ENCODE measurements around the gene TMEM126B.
"Not testable (repeated sequence)": the region's sequence is repeated elsewhere in the genome, so short reads cannot be mapped to it uniquely, and the experiment has no call there.

Gene TMEM126B

DNA sequence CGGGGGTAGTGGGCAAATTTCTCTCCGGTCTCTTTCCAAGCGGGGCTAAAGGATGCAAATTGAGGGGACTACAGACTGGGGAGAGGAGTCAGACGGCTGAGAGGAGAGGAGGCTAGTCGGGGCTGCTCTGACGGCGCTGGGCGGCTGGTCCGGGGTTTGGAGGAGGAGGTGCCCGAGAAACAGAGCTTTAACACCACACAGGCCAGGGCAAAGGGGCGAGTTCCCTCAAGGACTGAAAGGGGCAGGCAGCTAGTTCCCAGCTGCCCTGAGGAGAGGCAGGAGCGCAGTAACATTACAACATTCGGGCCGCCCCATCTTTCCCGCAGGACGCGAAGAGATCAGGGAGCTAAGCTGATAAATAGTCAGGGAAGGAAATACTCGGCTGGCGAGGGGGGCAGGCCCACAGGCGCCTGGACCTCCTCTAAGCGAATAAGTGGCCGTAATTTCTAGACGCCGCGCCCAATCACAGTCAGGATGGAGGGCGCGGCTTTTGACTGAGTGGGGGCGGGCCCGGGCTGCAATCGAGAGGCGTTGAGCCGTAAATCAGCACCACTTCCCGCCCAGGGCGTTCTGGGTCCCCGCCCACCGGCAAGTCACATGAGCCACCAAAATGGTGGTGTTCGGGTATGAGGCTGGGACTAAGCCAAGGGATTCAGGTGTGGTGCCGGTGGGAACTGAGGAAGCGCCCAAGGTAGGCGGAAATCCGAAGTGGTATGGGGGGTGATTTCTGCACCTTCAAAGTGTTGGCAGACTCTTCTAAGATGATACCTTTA lies at the start of gene TMEM126B:
Gene TMEM126B (plus strand): TSS at position 596 of the 773 bp plus-strand sequence. CDS start 15 bp downstream, at position 611.
- peak; percentile 88 for DNase-seq

DNA sequence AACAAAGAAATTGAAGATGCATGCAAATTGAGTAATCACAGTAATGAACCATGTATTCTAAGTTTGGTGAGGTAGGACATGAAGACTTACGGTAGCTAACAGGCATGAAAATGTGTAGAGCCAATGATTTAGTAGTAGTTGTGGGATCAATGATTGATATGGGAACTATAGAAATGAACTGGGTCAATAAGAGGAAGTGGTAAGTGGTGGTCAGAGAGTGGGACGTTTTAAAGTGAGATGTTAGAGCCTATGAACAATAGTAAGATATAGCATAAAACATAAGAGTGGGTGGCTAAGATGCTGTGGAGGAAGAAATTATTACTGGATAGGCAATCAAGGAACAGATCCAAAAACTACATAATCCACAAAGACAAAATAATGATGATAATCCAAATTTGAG lies 46.3 kb upstream of the TMEM126B start:
- no peak for DNase-seq

DNA sequence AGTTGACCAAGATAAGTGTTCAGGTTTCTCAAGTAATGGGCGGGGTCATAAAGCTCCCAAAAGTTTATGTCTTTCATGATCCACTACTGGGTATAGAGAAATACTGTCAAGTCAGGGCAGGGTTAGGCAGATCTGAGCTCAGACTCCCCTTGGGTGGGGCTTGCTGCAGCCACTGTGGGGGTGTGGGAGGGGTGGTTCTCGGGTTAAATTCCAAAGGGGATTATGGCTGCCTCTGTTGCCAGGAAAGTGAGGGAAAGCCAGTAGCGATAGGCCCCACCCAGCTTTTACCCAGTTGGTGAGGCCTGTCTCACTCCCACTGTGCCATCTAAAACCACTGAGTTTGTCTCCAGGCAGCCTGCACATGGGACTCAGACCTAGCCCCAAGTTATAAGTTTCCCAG lies 39.0 kb upstream of the TMEM126B start:
- no peak for DNase-seq

DNA sequence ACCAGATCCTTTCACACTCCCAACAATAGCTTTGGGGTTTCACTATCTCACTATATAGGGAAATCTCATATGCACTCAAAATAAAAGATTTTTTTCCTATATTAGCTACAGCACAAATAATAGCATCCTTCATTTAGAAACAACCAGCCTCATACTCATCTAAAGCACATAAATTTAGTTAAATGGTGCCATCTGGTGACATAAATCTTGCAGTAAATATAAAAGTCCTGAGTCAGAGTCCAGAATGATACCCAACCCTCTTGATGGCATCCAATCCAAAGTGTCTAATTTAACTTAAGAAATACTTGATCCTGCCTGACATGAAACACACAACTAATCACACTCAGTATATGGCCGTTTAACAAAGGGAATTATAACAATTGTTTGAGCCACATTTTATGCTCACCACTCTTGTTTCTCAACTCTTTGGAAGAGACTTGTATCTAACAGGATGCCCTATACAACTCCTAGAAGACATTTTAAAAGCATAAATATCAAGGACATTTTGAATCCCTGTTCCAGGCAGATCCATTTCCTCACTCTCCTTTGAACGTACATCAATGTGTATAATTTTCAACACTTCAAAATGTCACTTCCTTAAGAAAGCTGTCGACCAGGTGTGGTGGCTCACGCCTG lies 37.4 kb upstream of the TMEM126B start:
- no peak for DNase-seq

DNA sequence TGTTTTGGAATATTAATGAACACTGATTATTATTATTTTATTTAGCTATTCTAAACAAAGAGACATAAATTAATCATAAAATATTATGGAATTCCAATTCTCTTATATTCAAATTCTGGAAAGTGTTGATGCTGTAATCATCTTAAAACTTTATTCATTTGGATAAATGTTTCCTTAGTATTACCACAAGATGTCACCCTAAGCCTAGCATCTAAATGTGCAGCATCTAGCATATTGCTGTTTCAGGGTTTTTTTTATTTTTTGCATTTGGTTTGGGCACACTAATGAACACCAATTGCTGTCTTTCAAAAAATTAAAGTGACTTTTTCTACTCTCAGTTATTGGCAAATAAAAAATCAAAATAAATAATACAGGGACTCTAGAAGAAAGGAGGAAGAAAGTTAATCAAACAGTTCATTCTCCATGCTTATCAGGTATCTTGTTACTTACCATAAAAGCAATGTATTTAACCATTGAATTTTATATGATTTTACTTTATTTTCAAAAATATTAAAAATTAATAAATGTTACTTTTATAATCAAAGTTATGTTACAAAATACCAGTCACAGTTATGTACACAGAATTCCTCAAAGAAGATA lies 33.0 kb upstream of the TMEM126B start:
- DNase-seq = peak; percentile 6

DNA sequence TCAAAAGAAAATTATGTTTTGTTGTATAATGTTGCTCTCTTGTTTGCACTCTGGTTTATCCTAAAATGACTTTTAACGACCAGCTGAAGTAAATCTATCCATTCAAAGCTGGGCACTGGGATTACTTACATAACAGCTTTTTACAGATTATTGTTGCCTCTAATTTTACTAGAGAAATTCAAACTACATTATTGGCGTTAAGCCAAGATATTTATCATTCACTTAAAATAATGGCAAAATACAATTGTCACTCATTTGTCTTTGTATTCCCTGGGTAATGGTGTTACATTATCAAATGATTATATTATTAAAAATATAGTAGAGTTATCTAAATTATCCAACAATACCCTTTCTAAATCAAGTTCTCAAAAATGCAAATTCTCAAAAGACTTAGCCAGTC lies 31.5 kb upstream of the TMEM126B start:
- DNase-seq = no peak

DNA sequence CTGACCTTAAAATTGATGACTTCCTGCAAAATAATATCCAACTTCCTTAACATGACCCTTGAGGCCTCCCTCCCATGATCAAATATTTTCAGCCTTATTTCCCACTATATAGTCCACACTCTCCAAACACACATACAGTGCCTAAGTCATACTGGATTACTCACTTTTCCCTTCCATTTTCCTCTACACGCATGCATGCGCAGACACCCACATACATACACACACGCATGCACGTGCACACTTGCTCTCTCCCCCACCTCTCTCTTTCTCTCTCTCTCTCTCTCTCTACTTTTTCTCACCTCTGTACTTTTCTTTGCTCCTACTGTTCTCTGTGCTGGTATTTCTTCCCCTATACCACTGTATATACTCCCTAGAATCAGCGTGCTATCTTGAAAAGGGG lies 29.3 kb upstream of the TMEM126B start:
- DNase-seq = no peak

DNA sequence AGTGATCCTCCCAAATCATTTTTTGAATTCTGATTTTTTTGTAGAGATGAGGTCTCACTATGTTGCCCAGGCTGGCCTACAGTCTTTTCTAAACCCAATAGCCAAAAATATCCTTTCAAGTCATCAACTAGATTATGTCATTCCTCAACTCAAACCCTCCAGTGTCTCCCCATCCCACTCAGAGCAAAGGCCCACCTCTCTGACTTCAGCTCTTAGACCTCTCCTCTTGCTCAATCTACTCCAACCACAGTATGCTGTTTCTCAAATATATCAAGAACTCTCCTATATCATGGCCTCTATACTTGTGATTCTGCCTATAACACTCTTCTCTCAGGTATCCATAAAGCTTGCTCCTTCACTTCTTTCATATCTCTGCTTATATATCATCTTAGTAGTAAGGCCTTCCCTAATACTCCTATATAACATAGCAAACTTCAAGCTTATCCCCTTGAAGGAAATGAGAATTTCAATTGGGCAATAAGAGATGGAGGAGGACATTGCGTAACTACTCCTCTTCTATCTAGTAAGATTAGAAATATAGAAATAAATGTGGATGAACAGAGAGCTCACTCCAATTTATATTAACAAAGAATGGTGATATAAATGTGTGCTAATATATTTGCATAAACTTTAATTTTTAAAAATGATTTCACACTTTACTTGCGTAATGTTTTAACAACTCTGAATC lies 25.7 kb upstream of the TMEM126B start:
- DNase-seq = no peak

DNA sequence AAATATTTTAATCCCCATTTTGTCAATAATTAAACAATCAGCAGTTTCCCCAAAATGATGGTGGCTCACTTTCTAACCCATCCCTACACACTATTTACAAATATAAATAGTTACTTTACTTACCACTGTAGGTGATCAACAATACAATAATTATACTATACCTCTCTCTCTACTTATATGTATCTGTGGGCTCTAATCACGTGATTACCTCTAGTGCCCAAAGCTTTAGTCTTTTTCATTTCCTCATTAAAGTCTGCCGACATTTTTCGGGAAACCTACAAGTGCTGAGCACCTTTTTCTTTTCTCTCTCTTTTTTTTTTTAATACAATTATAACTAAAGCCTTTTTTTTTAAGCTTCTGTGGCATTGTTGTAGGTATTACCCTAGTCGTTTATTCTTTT lies 25.2 kb upstream of the TMEM126B start:
- DNase-seq = no peak

DNA sequence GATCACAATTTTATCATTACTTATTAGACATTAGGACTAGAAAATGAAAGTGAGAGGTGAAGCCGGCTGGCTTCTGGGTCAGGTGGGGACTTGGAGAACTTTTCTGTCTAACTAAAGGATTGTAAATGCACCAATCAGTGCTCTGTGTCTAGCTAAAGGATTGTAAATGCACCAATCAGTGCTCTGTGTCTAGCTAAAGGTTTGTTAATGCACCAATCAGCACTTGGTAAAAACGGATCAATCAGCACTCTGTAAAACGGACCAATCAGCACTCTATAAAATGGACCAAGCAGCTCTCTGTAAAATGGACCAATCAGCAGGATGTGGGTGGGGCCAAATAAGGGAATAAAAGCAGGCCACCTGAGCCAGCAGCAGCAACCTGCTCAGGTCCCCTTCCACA lies 22.2 kb upstream of the TMEM126B start:
- DNase-seq = not testable (repeated sequence)

DNA sequence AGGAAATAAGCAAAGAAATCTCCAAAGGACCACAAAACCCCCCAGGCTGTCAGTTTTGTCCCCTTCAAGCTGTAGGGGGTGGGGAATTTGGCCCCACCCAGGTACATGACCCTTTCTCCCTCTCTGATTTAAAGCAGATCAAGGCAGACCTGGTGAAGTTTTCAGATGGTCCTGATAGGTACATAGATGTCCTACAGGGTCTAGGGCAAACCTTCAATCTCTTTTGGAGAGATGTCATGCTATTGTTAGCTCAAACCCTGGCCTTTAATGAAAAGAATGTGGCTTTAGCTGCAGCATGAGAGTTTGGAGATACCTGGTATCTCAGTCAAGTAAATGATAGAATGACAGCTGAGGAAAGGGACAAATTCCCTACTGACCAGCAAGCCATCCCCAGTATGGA lies 19.8 kb upstream of the TMEM126B start:
- DNase-seq = not testable (repeated sequence)

DNA sequence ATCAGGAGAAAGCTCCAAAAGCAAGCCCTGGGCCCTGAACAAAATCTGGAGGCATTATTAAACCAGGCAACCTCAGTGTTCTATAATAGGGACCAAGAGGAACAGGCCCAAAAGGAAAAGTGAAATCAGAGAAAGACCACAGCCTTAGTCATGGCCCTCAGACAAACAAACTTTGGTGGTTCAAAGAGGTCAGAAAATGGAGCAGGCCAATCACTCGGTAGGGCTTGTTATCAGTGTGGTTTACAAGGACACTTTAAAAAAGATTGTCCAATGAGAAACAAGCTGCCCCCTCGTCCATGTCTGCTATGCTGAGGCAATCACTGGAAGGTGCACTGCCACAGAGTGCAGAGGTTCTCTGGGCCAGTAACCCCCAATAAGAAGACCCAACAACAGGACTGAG lies 19.1 kb upstream of the TMEM126B start:
- not testable (repeated sequence) for DNase-seq

DNA sequence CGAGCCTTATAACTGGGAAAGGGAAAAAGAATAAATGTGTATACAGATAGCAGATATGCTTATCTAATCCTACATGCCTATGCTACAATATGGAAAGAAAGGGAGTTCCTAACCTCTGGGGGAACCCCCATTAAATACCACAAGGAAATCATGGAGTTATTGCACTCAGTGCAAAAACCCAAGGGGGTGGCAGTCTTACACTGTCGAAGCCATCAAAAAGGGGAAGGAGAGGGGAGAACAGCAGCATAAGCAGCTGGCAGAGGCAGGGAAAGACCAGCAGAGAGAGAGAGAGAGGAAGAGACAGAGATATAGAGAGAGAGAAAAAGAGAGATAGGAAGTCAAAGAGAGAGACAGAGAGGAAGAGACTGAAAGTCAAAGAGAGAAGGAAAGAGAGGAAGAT lies 16.8 kb upstream of the TMEM126B start:
- DNase-seq = not testable (repeated sequence)

DNA sequence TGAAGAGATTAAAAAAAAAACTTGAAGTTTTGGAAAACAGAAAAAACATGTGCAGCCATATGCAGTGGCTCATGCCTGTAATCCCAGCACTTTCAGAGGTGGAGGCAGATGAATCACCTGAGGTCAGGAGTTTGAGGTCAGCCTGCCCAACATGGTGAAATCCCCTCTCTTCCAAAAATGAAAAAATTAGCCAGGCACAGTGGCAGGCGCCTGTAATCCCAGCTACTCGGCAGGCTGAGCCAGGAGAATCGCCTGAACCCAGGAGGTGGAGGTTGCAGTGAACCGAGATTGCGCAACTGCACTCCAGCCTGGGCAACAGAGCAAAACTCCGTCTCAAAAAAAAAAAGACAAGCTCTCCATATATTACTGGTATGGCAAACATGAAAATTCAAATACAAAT lies 8.9 kb upstream of the TMEM126B start:
- no peak for DNase-seq

DNA sequence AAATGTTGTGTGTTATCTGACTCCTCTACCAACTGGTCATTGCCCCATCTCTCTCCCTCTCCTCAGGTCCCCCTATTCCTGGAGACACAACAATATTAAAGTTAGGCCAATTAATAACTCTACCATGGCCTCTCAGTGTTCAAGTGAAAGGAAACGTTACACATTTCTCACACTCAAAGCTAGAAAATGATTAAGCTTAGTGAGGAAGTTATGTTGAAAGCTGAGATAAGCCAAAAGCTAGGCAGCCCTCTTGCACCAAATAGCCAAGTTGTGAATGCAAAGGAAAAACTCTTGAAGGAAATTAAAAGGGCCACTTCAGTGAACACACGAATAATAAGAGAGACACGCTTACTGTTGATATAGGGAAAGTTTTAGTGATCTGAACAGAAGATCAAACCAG lies 8.1 kb upstream of the TMEM126B start:
- no peak for DNase-seq

DNA sequence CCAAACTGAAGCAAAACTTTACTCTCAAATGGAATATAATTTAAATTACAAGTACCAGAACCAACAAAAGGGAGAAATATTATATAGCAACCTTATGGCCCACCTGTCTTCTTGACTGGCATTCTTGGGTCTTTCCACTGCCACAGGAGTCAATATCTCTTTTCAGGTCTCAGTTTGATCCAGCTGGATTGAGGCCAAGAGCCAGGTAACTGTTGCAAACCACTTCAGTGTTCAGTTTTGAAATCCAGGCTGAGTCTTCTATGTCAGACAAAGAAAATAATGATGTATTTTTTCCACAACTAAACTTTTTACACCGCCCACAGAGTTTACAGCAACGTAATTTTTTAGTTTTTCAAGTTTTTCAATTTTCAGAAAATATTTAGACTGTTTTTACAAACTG lies 1.9 kb upstream of the TMEM126B start:
- DNase-seq = no peak

DNA sequence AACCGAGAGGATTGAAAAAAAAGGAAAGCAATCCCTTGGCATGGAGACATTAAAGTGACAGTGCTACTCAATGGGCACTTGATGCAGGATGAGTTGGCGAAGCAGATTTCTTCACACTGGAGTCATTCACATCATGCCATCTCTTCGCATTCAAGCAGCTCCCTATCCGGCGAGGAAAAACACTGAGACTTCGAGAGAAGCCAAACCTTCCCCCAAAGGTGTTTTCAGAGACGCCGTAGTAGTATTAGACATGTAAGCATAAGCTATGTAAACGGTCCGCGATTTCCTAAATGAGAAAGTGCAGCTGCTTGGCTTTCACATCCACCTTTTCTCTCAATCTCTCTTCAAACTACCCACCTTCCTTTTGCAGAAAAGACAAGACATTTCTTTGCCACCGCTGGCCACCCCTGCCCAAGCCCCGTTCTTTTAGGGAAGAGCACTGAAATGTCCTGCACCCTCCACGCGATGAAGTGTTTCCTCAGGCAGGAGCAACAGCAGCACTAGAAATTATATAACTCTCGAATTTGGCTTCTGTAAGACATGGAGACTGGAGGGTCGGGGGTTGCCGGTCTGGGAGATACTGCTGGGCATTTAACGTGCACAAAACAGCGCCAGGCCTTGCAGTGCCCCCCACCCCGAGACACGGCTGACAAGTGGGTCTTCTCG lies 928 bp upstream of the TMEM126B start, which contains the start of gene DLG2:
Gene DLG2 (minus strand): TSS at position 13 of the 666 bp plus-strand sequence.
- no peak for DNase-seq

DNA sequence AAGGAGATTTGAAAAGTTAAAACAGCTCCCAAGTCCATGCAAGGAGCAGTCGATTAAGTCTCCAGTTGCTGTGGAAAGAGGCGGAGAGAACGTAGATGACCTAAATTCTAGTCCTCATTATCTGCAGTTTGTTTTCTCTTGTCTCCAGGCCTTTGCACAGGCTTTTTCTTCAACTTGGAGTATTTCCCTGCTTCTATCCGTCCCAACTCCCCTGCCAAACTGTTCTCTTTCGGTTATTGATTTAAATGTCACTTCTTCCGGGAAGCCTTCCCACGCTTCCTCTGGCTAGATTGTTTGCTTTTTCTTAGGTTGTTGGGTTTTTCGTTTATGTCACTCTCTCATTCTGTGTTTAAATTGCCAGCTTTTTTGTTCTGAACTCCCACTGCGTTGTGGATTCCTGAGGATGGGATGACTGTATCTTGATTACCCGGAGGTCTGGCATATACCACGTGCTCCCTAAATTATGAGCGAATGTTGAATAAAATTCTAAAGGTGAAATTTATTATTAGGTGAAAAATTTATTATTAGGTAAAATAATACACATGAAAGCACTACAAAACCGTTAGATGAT lies 463 bp downstream of the TMEM126B start:
- no peak for DNase-seq

DNA sequence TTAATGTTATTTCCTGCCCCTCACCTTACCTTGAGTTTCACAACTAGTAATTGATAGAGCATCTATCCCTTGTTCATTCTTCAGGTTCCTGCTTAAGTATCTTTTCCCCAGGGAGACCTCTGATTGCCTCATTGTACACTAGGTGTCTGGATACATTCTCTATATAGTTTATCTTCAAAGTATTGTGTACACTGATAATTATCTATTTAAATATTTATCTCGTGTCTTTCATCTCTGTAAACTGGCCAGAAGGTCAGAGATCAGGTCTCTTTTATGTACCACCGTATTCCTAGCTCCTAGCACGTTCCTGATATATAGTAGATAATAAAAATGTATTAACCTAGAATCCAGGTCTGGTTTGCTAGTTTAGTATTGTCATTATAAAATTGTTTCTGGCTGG lies 6.4 kb downstream of the TMEM126B start:
- DNase-seq = no peak

DNA sequence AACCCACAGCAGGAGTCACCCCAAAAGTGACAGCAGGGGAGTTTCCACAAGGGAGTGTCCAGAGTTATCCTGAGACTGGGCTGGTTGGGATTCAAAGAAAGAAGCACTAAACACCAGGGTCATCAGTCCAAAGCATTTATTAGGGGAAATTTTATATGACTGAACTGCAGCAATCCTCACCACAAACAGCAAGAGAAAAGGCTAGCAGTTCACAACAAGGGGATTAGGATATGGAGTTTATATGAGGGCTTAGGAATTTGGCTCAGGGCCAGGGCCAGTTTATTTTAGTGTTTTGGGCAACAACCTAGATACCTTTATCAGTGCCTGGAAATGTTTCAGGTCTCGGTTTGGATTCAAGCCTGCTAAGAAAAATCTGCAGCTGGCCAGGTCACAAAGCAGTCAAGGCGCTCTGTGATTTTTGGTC lies 14.8 kb downstream of the TMEM126B start:
- DNase-seq = no peak

DNA sequence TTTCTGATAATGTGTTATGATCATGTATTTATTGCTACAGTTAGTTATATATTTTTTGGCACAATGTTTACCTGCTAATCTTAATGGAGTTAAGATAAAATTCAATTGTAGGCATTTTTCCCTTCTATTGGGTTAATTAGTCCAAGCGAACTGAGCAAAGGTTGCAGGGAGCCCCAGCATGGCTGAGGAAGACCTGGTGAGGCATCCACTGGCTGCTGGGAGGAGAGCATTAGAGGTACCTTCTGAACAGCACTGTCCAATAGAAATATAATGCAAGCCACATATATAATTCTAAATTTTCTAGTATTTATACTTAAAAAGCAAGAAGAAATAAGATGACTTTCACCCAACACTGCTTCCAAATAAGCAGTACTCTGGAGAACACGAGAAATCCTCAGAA lies 18.7 kb downstream of the TMEM126B start:
- no peak for DNase-seq

DNA sequence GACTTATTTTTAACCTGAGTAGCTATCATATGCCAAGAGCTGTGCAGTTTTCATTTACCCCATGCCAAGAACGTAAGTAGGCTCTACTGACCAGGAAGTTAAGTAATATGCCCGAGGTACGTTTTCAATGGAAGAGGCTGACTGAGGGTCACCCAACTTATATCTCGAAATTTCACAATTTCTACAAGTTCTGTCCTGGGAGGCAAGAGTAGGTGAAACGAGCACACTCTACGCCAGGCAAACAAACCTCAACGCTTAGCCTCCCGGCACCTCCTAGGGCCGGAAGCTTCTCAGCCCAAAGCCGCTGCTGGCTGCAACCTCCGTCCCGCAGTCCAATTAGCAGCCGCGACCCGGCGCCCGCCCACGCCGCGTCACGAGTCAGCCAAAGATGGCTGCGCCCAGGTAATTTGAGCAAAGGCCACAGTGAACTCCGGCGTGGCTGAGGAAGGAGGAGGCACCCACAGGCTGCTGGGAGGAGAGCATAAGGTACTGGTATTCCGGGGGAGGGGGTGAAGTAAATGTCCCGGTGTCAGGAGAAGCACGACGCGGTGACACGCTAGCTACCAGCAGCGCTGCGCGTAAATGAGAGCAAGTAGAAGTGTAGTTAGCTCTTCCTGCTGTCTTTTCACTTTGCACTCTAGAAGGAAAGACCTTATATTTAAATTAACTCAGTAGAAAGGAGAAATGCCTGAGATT lies 19.4 kb downstream of the TMEM126B start, which contains the start of gene TMEM126A:
Gene TMEM126A (plus strand): TSS at position 364 of the 696 bp plus-strand sequence. CDS start 2,289 bp downstream, outside the sequence.
- DNase-seq = peak; percentile 64
